Panc1 (cell line): ENCODE measurements around the gene RNF121.

ENCODE experiments used
- CTCF ChIP-seq: fragments of 450-650 bp; IDR thresholded peaks from 2 replicates; pipeline ENCODE4 v1.5.1; 2017; ENCODE audit warnings: mild to moderate bottlenecking
- POLR2AphosphoS5 ChIP-seq: IDR thresholded peaks from 2 replicates; pipeline ENCODE4 v1.6.1; 2012; ENCODE audit warnings: mild to moderate bottlenecking, low read depth, low read length, moderate library complexity
- TF ChIP-seq, protein P1 (sequence below), 2 experiments: IDR thresholded peaks; 2 replicates each; pipeline ENCODE4 v1.6.1; 2011 to 2012; ENCODE audit warnings: low read depth in 2 of 2, control low read depth in 1 of 2, low read length in 1 of 2, mild to moderate bottlenecking in 1 of 2, moderate library complexity in 1 of 2; ENCODE audit not compliant: insufficient read depth in 1 of 2

- TF ChIP-seq CTCF = no peak
- TF ChIP-seq, protein P1, sequence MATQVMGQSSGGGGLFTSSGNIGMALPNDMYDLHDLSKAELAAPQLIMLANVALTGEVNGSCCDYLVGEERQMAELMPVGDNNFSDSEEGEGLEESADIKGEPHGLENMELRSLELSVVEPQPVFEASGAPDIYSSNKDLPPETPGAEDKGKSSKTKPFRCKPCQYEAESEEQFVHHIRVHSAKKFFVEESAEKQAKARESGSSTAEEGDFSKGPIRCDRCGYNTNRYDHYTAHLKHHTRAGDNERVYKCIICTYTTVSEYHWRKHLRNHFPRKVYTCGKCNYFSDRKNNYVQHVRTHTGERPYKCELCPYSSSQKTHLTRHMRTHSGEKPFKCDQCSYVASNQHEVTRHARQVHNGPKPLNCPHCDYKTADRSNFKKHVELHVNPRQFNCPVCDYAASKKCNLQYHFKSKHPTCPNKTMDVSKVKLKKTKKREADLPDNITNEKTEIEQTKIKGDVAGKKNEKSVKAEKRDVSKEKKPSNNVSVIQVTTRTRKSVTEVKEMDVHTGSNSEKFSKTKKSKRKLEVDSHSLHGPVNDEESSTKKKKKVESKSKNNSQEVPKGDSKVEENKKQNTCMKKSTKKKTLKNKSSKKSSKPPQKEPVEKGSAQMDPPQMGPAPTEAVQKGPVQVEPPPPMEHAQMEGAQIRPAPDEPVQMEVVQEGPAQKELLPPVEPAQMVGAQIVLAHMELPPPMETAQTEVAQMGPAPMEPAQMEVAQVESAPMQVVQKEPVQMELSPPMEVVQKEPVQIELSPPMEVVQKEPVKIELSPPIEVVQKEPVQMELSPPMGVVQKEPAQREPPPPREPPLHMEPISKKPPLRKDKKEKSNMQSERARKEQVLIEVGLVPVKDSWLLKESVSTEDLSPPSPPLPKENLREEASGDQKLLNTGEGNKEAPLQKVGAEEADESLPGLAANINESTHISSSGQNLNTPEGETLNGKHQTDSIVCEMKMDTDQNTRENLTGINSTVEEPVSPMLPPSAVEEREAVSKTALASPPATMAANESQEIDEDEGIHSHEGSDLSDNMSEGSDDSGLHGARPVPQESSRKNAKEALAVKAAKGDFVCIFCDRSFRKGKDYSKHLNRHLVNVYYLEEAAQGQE (IDR thresholded peaks at IDR 0.05; ENCODE audit: insufficient read depth in 1 of 2, low read depth in 2 of 2, low read length in 1 of 2) = no peak
- no peak for TF ChIP-seq POLR2AphosphoS5
Observed at GRCh38 chr11:72039031-72039855, 110.4 kb downstream of the RNF121 start.
